Measurements from ENCODE around the gene CAMK2D.
A peak's percentile ranks its signal among the peaks of the same experiment; 100 is the strongest.

Gene CAMK2D

GRCh38 chr4:113437129-113437528 lies 324.4 kb downstream of the CAMK2D start:
- peak overlapping the region in 17 of 21 experiments; percentile 8 to 83 (median 62) for H3K27ac ChIP-seq
- no peak overlapping the region for H3K4me3 ChIP-seq

- peak overlapping the region in 16 of 21 experiments; percentile 8 to 83 (median 62) for H3K27ac ChIP-seq
- H3K4me3 ChIP-seq, result no peak overlapping the region
These were observed 325.2 kb downstream of the CAMK2D start for GRCh38 chr4:113436360-113436759.

DNA sequence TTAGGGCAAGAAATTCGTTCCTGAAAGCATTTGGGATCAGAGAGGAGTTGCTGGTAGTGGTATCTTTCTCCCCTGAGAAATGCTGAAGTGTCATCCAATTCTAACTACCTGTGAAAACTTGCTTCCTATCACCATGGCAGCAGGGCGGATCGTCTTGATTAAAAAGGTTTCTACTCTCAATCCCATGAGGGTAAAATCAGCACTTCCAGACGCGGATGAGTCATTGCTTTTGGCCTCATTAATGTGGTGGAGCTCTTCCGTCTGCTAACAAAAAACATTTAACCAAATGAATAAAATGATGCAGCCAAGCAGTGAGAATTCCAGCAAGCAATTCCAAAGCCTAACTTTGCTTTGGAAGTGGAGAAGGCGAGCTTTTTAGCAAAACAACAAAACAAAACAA lies 325.6 kb downstream of the CAMK2D start:
- Histone ChIP-seq H3K27ac (peak overlapping the region in 17 of 21 experiments; percentile 8 to 83 (median 62)), H3K4me3 (no peak overlapping the region)

- H3K4me3 ChIP-seq, result no peak overlapping the region
- peak overlapping the region in 6 of 21 experiments; percentile 8 to 36 (median 18) for H3K27ac ChIP-seq
These were observed 327.3 kb downstream of the CAMK2D start for GRCh38 chr4:113434247-113434587.

DNA sequence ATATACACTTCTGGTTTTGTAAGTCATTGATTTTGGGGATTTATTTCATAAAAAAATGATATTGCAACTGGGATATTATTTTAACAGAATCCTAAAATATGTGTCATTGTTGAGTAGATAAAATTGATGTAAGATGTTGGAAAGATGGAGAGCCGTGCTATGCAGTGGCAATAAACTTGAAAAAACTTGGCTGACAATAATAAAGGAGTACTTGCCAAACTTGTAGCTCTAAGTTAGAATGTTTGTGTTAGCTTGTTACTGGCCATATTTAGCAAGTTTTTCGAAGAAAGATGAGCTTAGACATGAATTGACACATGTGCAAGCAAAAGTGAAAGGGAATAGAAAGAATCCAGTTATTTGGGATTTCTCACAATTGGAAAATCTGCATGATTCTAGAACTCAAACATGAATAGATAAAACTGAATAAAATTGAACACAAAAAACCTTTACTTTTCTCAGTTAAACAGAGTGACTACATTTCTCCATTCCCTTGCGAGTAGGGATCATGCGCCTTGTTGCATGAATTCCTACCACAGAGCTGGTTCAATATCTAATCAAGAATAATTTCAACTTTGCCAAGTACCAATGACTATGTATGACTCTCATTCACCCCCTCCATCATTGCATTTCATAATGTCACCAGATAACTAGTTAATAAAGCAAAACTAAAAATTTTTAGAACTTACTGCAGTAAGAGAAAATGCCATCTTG lies 327.8 kb downstream of the CAMK2D start:
- Histone ChIP-seq H3K27ac (peak overlapping the region in 6 of 21 experiments; percentile 8 to 36 (median 14)), H3K4me3 (no peak overlapping the region)

- peak overlapping the region in 2 of 21 experiments; percentile 8 to 11 for H3K27ac ChIP-seq
These were observed 328.4 kb downstream of the CAMK2D start for GRCh38 chr4:113433116-113433515.

GRCh38 chr4:113423631-113424030 lies 337.9 kb downstream of the CAMK2D start:
- H3K27ac ChIP-seq, result no peak overlapping the region
- H3K4me3 ChIP-seq, result no peak overlapping the region

More at GRCh38 chr4:113433116-113433515, 328.4 kb downstream of the CAMK2D start:
- H3K4me3 ChIP-seq, result no peak overlapping the region

DNA sequence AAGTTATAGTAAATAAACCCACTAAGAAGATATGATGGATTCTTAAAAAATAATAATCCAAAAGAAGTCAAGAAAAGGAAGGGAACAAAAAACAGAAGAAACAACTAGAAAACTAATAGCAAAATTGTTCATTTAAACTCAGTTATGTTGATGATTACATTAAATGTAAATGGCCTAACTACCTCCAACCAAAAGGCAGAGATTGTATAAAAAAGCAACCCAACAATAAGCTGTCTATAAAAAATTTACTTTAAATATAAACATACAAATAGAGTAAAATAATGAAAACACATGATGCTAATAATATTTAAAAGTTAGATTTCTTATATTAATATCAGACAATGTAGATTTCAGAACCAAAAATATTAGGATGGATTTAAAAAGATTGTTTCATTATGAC lies 340.6 kb downstream of the CAMK2D start:
- H3K27ac ChIP-seq, result no peak overlapping the region
- H3K4me3 ChIP-seq, result no peak overlapping the region

DNA sequence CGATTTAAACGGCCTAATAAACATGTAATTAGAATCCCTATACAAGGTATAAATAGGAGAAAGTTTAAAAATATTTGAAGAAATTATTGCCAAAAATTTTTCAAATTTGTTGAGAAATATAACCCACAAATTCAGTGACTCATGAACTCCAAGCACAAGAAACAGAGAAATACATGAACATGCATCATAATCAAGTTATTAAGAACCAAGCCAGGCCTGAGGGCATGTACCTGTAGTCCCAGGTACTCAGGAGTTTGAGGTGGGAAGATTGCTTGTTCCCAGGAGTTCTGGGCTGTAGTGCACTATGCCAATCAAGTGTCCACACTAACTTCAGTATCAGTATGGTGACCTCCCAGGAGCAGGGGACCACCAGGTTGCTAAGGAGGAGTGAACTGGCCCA lies 341.9 kb downstream of the CAMK2D start:
- Histone ChIP-seq H3K27ac (no peak overlapping the region), H3K4me3 (no peak overlapping the region)

- Histone ChIP-seq H3K27ac (no peak overlapping the region), H3K4me3 (no peak overlapping the region)
These were observed 350.0 kb downstream of the CAMK2D start for GRCh38 chr4:113411496-113411938.

DNA sequence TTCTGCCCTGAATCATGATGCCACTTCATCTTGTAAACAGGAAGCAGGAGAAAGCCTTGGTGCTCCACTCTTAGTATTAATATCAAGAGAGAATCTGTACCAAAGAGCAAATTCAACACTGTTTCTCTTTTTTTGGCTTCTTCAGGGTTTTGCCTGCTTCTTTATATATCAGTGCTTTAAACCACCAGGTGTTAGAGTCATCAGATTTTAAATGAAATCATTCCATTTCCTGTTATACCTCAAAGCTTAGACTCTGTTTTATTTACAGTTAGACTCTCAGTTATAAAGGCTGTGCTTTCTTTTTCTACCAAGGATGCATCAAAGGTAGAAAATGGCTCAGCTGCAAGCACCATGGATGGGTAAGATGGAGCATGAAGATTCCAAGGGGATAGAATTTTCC lies 350.9 kb downstream of the CAMK2D start:
- Histone ChIP-seq H3K4me3 (no peak overlapping the region), H3K27ac (no peak overlapping the region)

DNA sequence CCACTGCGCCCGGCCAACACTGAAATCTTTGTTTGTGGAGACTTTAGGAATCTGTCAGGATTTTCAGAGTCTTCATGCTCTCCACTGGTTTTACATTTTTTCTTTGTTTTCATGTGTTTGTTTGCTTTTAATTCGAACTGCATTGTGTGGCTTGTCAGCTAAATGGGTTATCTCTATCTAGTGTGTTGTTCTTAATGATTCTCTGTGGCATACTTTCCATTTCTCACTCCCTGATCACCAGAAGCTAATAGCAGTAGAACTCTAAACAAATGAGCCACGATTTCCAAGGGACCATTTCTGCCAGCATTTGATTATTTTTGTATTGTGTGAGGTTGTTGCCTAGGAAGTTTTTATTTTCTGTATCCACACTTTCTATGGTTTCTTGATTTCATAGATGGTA lies 352.4 kb downstream of the CAMK2D start:
- Histone ChIP-seq H3K4me3 (no peak overlapping the region), H3K27ac (no peak overlapping the region)

DNA sequence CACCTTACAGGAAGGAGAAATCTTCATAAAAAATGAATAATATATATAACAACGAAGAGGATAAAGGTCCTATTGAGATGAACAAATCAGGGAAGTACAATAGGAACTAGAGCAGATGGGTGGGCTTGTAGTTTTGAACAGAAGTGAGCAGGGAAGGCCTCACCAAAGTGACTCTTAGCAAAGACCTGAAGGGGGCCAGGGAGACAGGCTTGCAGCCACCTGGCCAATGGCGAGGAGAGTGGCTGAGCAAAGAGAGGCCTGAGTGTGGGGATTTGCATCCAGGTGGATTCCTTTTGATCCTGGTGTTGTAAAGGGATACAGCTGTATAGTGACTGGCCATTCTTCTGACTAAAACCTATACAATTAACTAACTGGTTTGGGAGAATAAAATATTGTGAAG lies 354.1 kb downstream of the CAMK2D start:
- Histone ChIP-seq H3K27ac (no peak overlapping the region), H3K4me3 (no peak overlapping the region)

- no peak overlapping the region for H3K27ac ChIP-seq
- H3K4me3 ChIP-seq, result no peak overlapping the region
These were observed 354.9 kb downstream of the CAMK2D start for GRCh38 chr4:113406723-113407016.

- Histone ChIP-seq H3K4me3 (no peak overlapping the region), H3K27ac (no peak overlapping the region)
These were observed 355.4 kb downstream of the CAMK2D start for GRCh38 chr4:113405874-113406722.

DNA sequence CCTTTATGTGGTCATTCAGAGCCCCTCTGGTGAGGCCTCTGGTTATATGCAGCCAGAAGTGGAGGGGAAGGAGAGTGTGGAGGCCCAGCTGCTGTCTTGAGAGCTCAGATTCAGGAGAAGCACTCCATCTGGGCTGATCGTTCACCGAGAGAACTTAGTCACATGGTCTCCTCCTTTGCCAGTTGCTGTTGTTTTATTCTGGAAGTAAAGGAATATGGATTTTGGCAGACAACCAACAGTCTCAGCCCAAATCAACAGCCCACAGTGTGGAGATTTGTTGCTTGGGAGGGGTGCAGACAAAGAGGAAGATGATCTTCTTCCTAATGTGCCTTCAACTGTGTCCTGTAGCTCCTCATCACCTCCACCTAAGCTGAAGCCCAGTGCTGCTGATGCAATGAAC lies 356.7 kb downstream of the CAMK2D start:
- Histone ChIP-seq H3K27ac (no peak overlapping the region), H3K4me3 (no peak overlapping the region)

DNA sequence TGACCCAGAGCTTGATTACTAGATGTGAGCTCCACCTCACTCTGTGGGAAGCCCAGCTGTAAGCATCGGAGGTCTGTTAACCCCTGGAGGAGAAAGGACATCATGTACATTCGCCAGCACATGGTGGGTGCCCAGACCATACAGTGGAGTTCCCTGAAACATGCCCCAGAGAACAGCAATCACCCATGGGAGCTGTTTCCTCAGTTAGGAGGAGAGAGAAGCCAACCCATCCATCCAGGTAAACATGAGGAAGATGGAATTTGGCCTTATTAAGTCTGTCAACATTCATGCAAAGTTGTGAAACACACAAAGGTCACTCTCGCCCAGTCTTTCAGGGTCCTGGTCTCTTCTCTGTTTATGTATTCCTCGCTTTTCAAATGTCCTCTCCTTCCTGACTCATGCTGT lies 357.4 kb downstream of the CAMK2D start:
- no peak overlapping the region for H3K4me3 ChIP-seq
- H3K27ac ChIP-seq, result no peak overlapping the region

All from skin epidermis (tissue), 12 donors.